Embryonic facial prominence (tissue), 1 donor: Measurements from ENCODE around the gene RAB40C.
A peak's percentile ranks its signal among the peaks of the same experiment; 100 is the strongest.

Experiments used
- DNase-seq: peaks from one replicate; pipeline ENCODE4 v3.0.0-alpha.2; 2016; ENCODE audit errors: extremely low spot score

Gene RAB40C

DNA sequence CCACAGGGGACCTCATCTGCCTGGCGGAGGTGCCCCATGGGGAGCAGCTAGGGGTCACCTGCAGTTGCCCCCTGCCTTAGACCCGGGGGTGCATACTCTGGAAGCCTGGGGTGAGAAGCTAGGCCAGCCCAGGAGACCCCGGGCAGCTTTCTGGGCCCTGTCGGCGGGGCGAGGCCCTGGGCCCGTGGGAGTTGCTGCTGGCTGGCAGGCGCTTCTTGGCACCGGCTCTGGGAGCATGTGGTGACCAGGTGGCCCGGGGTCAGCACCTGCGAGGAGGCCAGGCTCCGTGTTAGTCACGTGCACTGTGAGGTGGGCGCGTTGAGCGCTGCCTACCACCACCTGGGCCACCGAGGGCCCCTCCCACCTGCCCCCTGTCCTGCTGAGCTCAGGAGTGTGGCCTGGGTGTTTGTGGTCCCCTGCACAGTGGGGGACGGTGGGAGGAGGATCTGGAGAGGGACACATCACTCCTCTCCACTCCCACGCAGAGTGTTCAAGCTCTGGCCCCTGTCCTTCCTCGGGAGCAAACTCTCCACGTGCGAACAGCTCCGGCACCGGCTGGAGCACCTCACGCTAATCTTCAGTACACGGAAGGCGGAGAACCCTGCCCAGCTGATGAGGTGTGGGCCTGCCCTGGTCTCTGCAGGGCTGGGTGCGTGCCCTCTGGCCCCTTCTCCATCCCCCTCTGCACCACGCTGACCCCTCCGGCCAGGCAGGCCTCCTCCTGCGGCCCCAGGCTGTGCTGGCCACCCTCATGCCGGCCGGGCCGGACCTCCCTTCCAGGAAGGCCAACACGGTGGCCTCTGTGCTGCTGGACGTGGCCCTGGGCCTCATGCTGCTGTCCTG, 14.3 kb upstream of the RAB40C start:
- no peak for DNase-seq

DNA sequence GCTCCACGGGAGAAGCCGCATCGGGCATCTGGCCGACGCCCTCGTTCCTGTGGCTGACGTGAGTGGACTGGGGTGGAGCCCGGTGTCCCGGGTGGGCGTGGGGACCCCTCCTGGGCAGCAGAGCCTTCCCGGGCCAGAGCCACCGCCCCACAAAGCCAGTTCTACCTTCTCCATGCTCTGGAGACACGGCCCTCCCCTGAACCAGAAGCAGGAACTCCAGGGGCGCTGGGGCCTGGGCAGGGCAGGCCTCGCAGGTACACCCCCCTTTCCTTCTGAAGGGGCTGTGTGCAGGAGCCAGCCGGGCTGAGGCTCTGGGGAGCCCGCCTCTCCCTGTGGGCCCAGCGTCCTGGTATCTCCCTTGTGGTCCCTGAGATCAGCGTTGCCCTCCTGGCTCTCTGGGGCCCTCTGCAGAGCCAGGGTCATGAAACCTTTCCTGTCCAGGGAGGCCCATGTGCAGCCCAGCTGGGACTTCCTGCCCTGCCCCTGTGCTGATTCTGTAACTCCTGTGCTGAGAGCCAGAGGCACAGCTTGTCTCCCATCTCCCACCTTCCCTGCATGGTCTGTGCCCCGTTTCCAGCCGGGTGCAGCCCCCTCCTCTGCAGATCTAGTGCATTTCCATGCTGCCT, 13.6 kb upstream of the RAB40C start:
- no peak for DNase-seq

DNA sequence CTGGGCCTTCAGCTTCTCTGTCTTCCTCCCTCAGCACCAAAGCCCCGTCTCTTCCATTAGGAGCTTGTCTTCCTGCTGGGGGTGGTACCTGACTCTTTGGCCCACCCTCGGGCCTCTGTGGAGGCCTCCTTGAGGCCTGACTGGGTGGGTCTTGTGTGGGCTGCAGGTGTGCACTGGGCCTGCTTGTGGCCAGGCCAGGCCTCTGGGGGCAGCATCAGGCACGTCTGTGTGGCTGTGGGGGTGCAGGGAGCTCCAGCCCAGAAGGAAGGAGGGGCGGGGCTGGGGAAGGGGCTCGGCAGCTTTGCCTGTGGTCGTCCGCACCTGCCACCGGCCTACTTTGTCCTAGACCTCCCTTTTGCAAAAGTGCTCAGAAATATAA, 13.1 kb upstream of the RAB40C start:
- DNase-seq, result no peak

DNA sequence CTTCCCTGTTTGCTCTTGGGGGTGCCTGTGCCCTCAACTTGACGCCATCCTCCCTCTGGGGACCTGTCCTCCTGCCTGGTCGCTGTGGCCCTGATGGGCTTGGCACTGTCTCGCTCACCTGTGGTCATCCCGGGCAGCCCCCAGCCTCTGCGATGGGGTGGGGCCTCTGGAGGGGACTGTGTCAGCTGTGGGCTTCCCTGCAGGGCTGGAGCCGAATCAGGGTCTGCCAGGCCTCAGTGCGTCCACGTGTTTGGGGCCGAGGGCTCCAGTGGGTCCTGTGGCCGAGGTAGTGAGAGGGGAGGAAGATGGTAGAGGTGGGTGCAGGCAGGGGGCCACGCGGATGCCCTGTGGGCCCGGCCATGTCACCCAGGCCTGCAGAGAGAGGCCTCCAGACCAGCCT, 12.1 kb upstream of the RAB40C start:
- DNase-seq, result no peak

DNA sequence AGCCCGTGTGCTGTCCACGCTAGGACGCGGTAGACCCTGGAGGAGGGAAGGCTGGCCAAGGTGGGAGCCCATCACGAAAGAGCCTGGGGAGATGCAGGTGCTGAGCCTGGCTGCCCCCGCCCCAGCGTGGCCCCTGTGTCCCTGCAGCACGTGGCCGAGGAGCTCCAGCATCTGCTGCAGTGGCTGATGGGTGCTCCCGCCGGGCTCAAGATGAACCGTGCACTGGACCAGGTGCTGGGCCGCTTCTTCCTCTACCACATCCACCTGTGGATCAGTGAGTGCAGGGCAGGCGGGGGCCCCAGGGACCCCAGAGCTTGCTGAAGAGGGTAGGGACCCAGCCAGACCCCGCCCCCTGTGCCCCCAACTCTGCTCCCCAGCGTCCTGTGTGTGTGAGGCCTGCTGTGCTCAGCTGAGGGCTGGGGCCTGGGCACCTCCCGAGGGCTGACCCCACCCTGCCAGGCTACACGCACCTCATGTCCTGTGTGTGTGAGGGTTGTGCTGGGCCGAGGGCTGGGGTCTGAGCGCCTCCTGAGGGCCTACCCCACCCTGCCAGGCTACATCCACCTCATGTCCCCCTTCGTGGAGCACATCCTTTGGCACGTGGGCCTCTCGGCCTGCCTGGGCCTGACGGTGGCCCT, 11.5 kb upstream of the RAB40C start:
- no peak for DNase-seq

DNA sequence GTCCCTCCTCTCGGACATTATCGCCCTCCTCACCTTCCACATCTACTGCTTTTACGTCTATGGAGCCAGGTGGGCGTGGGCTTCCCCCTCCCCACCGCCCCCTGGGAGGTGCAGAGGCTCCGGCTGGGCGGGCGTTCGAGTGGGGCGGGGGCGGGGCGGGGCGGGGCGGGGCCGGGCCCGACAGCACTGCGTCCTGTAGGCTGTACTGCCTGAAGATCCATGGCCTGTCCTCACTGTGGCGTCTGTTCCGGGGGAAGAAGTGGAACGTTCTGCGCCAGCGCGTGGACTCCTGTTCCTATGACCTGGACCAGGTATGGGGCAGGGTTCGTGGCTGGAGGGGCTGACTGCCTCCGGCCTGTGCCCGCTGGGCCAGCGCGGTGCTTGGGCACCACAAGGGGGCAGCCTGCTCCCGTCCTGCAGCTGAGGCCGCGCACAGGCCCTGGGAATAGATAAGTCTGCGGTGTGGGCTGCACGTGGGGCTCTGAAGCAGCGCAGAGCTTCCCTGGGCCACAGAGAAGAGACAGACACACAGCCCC, 10.9 kb upstream of the RAB40C start:
- no peak for DNase-seq

DNA sequence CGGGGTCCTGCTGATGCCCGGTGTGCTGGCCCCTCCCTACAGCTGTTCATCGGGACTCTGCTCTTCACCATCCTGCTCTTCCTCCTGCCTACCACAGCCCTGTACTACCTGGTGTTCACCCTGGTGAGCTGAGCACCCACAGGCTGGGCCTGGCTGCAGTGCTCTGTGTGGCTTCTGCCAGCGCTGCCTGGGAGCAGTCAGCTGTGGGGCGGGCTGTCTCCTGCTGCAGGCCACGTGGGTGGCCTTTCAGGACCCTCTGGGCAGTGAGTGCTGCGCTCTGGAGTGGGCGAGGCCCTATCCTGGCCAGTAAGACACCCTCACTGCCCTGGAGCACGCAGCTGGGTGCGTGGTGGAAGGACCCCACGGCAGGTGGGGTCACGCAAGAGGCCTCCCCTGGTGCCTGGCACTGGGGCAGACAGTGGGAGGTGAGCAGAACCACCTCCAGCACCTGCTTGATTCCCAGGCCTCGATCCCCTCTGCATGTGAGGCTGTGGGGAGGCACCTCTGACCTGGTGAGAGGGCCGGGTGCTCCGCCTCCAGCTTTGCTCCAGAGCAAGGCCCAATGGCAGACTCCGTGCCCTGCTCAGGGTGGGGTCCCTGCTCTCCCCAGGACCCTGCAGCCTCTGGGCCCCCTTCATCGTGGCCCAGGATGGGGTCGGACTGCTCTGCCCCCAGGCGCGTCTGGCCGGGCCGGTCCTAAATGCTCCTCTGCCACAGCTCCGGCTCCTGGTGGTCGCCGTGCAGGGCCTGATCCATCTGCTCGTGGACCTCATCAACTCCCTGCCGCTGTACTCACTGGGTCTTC, 9.5 kb upstream of the RAB40C start:
- DNase-seq, result no peak

DNA sequence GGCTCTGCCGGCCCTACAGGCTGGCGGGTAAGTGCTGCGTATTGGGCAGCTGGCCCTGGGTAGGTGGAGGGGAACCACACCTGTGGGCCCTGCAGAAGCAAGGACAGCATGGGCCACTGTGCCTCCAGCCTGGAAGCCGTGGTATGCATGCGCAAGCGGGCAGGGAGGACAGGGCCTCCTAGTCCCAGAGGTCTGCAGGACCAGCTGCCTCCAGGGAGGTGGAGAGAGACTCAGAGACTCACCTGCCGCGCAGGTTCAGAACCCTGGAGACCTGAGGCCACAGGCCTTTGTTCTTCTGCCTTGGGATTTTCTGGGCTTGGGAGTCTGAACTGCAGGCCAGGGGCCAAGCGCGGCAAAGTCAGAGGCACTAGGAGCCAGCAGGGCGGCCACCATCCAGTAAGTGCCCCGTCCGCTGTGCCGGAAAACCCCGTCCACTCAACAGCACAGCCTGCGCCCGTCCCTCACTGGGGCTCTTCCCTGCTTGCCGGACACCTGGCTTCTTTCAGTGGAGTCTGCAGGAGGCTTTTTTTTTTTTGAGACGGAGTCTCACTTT, 8.8 kb upstream of the RAB40C start:
- no peak for DNase-seq

DNA sequence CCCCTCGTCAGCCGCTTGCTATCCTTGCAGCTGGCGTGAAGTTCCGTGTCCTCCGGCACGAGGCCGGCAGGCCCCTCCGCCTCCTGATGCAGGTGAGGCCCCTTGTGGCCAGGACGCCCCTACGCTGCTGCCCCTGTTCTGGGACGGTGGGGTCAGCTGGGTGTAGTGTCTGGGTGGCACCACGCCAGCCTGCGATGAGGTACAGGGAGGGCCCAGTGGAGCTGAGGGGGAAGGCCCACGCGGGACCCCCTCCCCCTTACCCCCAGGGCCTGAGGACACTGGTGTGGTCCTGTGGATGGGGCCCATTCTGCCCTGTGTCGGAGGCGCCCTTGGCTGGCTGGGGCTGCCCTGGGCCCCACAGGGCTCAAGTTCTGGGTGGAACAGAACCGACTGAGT, 7.7 kb upstream of the RAB40C start:
- no peak for DNase-seq

DNA sequence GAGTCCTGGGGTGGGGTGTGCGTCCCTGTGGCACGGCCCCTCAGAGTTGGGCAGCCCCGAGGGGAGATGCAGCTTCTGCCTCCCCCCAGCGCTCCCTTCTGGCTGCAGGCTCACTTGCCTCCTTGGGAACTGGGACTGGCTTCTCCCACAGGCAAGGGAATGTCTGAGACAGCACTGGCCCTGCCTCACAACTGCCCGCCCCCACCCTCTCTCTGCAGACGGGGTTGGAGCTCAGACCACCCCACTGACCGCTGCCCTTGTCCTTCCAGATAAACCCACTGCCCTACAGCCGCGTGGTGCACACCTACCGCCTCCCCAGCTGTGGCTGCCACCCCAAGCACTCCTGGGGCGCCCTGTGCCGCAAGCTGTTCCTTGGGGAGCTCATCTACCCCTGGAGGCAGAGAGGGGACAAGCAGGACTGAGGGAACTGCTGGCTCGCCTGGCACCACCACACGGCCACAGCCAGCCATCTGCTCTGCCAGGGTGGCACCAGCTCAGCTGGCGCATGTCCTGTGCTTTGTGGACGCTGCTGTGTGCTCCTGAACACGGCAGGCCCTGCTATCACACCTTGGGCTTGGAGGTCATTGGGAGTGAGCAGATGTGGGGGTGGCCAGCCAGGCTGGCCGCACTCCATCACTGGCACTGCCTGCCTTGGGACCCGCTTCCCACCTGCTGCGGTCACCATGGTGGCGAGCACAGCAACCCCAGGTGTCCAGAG, 7.1 kb upstream of the RAB40C start:
- DNase-seq, result no peak

DNA sequence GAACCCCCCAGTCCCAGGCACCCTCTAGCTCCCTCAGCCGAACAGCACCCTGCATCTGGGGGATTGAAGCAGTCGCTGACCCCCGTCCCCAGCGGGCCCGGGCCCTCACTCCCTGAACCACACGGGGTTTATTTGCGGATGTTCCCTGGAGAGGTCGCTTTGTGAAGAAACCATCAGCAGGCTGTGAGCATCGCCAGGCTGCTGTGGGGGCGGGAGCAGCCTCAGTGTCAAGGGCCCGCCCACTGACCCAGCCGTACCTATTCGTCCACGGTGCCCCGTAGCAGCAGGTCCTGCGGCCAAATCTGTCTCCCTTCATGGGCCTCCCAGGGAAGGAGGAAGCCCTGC, 6.4 kb upstream of the RAB40C start:
- no peak for DNase-seq

DNA sequence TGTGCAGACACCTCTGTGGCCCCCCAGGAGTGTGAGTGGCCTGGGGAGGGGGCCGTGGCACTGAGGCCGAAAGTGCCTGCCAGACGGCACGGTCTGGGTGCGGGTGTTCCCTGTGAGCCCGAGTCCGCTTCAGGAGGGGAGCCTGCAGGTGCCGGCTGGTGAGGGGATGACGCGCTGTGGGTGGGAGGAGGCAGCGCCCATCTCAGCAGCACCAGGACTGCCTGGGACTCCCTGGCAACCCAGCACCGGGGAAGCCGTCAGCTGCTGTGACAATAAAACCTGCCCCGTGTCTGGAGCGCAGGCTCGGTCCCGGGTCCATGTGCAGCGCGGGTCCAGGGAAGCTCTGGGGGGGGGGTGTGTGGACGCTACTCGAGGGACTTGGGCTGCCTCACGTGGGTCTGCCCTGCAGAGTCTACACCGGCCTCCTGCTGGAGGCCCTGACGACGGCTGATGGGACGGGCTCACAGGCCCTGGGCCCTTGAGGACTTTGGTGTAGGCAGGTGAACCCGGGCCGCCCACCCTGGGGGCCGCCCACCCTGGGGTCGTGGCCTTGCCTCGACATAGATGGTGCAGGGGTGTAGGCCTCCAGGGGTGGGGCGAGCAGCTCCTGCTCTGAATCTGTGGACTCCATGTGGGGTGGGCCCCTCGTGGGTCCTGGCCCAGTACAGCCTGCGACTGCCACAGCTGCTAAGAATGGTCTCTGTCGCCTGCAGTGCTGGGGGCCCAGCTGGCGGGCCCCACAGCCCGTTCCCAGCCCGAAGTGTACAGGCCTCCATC, 5.9 kb upstream of the RAB40C start:
- no peak for DNase-seq

DNA sequence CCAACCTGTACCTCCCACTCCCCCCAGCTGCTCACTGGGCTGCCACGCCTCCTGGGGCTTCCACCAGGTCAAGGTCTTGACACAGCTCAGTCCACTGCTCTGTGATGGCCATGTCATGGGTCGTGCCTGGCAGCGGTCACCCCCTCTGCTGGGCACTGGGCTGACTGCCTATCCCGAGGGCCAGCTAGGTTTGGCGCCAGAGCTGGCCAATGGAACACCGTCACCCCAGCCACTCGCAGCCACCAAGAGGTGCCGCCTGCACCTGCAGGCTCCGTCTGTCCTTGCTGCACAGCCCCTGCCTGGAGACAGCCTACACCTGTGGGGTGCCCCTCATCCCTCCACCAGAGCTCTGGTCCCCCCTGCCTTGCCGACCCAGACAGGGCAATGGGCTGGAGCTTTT, 4.5 kb upstream of the RAB40C start:
- no peak for DNase-seq

DNA sequence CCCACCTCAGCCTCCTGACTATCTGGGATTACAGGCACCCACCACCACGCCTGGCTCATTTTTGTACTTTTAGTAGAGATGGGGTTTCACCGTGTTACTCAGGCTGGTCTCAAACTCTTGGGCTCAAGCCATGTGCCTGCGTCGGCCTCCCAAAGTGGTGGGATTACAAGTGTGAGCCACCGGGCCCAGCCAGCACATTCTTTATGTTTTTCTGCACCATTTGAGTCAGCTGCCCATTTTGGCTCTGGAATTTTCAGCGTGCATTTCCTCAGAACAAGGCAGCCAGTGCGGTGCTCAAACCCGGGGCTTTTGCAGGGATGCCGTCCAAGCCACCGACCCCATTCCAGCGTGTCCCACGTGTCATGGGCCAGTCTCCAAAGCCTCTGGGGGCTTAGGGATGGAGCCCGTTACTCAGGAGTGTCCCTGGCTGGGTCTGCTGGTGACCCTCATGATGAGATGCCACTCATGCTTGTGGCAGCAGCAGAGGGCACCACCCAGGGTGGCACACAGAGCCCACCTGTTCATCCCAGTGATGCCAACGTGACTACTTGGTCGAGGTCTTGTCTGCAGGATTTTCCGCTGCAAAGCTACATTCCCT, 3.7 kb upstream of the RAB40C start:
- no peak for DNase-seq

DNA sequence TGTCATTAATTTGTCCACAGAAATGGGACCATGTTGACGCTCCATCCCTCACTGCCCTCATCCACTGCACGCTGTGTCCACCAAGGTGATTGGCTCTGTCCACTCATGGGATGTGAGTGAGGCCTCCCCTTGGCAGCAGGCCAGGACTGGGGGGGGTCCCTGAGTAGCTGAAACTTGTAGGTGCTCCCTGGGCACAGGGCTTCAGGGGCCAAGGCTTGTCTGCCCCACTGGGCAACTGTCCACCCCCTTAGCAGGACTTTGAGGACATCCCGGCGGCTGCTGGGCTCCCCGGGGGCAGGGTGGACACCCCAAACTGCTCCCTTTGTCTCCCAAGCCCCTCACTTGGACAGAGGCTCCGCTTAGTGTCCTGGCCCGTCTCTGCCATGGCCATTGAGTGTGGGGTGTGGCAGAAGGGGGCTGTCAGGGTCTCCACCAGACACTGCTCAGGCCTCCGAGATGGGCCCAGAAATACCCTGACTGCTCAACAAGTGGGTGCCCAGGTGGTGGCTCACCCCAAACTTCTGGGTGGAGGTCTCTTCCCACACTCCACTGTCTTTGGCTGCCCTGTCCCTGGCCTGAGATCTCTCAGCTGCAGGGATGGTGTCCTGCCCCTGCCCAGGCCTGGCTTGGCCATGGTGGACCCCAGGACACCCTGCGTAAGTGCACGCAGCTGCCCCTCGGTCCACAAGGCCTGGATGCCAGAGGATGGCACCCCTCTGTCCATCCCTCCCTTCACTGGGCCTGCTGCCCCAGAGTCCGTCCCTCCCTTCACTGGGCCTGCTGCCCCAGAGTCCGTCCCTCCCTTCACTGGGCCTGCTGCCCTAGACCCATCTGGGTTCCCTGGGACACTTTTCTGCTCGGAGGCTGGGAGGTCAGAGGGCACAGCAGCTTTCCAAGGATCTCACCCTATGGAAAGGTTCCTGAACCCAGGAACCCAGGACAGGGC, 2.9 kb upstream of the RAB40C start:
- DNase-seq, result no peak

DNA sequence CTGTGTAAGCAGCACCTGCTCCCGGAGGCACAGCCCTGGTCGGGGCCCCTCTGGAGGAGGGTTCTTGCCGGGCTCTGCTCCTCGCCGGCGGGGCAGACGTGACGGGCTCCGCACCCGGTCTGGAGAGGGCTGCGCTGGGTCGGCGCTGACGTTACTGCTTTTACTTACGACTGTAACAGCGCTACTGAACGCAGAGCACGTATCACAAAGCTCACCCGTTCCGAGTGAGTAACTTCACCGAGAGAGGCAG, 1.3 kb upstream of the RAB40C start:
- DNase-seq, result no peak

DNA sequence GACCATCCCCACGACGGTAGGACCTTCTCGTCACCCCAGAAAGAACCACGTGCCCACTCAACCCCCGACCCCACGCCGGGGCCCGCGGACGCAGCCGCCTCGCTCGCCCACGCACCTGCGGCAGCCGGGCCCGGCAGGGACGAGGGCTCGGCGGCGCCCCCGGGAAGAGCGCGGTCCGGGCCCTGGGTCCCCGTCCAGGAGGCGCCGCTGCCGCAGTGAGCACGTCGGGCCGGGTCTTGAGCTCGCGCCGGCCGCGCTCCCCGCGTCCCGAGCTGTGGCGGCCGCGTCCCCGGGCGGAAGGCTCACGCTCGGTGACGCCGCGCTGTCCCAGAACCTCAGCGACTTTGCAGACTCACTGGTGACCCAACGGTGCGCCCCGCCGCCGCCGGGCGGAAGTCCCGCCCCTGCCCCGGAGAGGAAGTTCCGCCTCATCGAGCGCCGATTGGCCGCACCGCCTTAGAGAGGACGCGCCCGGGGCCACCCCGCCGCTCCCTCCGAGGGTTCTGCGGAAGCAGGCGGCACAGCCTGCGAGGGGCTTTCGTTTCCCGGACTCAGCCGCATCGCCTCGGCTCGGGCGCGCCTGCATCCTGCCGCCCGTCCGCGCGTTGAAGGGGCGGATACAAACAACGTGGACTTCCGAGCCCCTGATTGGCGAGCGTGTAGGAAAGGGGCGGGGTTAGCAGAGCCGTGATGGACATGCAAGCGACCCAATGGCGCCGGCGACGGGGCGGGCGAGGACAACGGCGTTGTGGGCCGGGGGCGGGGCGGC, 793 bp upstream of the RAB40C start:
- peak; percentile 89 for DNase-seq

DNA sequence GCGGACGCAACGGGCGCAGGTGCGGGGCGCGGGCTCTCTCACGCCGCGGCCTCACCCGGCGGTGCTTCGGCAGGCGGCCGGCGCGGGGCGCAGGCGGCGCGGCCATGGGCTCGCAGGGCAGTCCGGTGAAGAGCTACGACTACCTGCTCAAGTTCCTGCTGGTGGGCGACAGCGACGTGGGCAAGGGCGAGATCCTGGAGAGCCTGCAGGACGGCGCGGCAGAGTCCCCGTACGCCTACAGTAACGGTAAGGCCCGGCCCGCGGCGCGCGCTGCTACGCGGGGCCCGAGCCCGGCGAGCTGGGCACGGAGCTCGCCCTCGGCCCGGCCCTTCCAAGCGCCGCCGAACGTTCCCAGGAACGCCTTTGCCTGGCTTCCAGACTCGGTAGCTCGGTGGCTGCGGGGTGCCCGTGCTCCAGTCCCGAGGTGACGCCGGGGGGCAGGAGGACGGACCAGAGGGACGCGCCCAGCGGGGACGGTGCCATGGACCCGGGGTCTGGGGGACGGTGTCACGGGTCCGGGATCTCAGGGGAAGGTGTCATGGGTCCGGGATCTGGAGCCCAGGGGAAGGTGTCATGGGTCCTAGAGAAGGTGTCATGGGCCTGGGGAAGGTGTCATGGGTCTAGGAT, 435 bp downstream of the RAB40C start:
- DNase-seq, result no peak
